ENCODE results near the gene ACHE. TPM values are rescaled to one million over a fixed set of nuclear protein-coding genes. Genes with fewer than 3 reads are reported as not detected.
A peak's percentile ranks its signal among the peaks of the same experiment; 100 is the strongest.

Gene ACHE
- polyA plus RNA-seq, 1 of the 3 experiments (the other 2 are of a cell fraction): 1.8 TPM

DNA sequence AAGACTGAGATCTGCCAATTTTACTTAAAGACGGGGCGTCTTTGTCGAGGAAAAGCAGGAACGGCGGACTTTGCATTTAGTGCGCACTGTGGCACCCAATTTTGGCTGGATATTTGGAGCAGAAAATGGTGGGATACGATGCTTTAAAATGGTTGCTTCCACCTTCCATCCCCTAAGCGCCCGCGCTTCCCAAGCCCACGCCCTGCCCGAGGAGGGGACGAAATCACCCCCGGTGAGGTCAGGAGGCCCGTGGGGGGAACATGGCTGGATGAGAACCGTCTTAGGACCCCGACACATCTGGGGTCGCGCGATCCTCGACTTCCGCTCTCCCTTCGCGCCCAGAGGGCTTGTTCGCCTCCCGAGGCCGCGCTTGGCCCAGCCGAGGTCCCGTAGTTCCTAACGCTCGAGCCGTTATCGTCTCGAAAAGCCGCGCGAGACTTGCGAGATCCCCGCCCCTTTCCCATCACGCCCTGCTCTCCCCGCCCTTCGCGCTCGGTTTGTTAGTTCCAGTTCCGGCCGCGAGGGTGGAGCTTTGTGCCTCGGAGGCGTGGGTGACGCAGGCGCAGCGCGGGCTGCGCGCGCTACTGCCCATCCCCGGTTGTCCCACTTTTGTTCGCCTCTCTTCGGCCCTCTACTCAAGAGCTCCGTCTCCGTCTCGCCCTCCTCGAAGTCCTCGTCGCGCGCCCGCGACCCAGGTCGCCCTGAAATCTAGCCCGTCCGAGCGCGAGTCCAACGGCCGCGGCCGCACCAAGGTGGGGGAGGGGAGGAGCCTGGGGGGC, 20.9 kb downstream of the ACHE start, which contains the start of gene SRRT (continued):
- TF ChIP-seq, protein P1, sequence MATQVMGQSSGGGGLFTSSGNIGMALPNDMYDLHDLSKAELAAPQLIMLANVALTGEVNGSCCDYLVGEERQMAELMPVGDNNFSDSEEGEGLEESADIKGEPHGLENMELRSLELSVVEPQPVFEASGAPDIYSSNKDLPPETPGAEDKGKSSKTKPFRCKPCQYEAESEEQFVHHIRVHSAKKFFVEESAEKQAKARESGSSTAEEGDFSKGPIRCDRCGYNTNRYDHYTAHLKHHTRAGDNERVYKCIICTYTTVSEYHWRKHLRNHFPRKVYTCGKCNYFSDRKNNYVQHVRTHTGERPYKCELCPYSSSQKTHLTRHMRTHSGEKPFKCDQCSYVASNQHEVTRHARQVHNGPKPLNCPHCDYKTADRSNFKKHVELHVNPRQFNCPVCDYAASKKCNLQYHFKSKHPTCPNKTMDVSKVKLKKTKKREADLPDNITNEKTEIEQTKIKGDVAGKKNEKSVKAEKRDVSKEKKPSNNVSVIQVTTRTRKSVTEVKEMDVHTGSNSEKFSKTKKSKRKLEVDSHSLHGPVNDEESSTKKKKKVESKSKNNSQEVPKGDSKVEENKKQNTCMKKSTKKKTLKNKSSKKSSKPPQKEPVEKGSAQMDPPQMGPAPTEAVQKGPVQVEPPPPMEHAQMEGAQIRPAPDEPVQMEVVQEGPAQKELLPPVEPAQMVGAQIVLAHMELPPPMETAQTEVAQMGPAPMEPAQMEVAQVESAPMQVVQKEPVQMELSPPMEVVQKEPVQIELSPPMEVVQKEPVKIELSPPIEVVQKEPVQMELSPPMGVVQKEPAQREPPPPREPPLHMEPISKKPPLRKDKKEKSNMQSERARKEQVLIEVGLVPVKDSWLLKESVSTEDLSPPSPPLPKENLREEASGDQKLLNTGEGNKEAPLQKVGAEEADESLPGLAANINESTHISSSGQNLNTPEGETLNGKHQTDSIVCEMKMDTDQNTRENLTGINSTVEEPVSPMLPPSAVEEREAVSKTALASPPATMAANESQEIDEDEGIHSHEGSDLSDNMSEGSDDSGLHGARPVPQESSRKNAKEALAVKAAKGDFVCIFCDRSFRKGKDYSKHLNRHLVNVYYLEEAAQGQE (IDR thresholded peaks at IDR 0.05; ENCODE audit: low read depth, low read length): peak; percentile 76
- TF ChIP-seq EZH2phosphoT487 (IDR thresholded peaks at IDR 0.05; ENCODE audit: borderline replicate concordance, low read depth) (no peak), MEF2A (IDR thresholded peaks at IDR 0.05; ENCODE audit: borderline replicate concordance, low read depth) (no peak), RCOR1 (IDR thresholded peaks at IDR 0.05; ENCODE audit: low read length) (no peak; the same call in 1 of the 2 replicates), GABPA (IDR thresholded peaks at IDR 0.05; ENCODE audit: low read depth) (peak; percentile 79), JUND (IDR thresholded peaks at IDR 0.05) (no peak; the same call in 1 of the 2 replicates), YY1 (IDR thresholded peaks at IDR 0.05; ENCODE audit: low read depth) (peak; percentile 94), NRF1 (IDR thresholded peaks at IDR 0.05; ENCODE audit: low read depth, low read length) (peak; percentile 94), CHD2 (IDR thresholded peaks at IDR 0.05; ENCODE audit: low read length, partially characterized antibody) (peak; percentile 100), GATA2 (CRISPR knock-in tag; IDR thresholded peaks at IDR 0.05) (no peak), NFIC (IDR thresholded peaks at IDR 0.05; ENCODE audit: borderline replicate concordance) (no peak), FOXM1 (IDR thresholded peaks at IDR 0.05; ENCODE audit: low read depth) (no peak), SIN3A (IDR thresholded peaks at IDR 0.05; ENCODE audit: borderline replicate concordance, low read depth, low read length) (peak; percentile 95), FOXJ3 (CRISPR knock-in tag; IDR thresholded peaks at IDR 0.05) (peak; percentile 58; the same call in 1 of the 2 replicates)
- TF ChIP-seq, protein P2, sequence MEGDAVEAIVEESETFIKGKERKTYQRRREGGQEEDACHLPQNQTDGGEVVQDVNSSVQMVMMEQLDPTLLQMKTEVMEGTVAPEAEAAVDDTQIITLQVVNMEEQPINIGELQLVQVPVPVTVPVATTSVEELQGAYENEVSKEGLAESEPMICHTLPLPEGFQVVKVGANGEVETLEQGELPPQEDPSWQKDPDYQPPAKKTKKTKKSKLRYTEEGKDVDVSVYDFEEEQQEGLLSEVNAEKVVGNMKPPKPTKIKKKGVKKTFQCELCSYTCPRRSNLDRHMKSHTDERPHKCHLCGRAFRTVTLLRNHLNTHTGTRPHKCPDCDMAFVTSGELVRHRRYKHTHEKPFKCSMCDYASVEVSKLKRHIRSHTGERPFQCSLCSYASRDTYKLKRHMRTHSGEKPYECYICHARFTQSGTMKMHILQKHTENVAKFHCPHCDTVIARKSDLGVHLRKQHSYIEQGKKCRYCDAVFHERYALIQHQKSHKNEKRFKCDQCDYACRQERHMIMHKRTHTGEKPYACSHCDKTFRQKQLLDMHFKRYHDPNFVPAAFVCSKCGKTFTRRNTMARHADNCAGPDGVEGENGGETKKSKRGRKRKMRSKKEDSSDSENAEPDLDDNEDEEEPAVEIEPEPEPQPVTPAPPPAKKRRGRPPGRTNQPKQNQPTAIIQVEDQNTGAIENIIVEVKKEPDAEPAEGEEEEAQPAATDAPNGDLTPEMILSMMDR (IDR thresholded peaks at IDR 0.05): no peak
- TF ChIP-seq, protein P3, sequence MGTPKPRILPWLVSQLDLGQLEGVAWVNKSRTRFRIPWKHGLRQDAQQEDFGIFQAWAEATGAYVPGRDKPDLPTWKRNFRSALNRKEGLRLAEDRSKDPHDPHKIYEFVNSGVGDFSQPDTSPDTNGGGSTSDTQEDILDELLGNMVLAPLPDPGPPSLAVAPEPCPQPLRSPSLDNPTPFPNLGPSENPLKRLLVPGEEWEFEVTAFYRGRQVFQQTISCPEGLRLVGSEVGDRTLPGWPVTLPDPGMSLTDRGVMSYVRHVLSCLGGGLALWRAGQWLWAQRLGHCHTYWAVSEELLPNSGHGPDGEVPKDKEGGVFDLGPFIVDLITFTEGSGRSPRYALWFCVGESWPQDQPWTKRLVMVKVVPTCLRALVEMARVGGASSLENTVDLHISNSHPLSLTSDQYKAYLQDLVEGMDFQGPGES (IDR thresholded peaks at IDR 0.05; ENCODE audit: low read depth, low read length): no peak

All from SK-N-SH (cell line).